ENCODE measurements around the gene AHNAK.
A peak's percentile ranks its signal among the peaks of the same experiment; 100 is the strongest.
"Not testable (repeated sequence)": the region's sequence is repeated elsewhere in the genome, so short reads cannot be mapped to it uniquely, and the experiment has no call there.

AHNAK gene

GRCh38 chr11:62501432-62501891 lies 45.1 kb downstream of the AHNAK start:
- ATAC-seq (no peak), DNase-seq (ENCODE audit: low spot score in 2 of 2) (no peak)
- no peak overlapping the region for H3K4me3 Mint-ChIP-seq
- no peaks in the 10 kb centered on the region for H3K9me3 Mint-ChIP-seq
- H3K4me1 Mint-ChIP-seq: peaks cover 8% of the 10 kb centered on the region
- H3K36me3 Mint-ChIP-seq: no peaks in the 10 kb centered on the region
- H3K27ac Mint-ChIP-seq: peak overlapping the region; percentile 63

- ATAC-seq (no peak), DNase-seq (ENCODE audit: low spot score in 2 of 2) (no peak)
- no peak overlapping the region for H3K4me3 Mint-ChIP-seq
- peaks cover 8% of the 10 kb centered on the region for H3K4me1 Mint-ChIP-seq
- H3K27ac Mint-ChIP-seq: peak overlapping the region; percentile 64
- no peaks in the 10 kb centered on the region for H3K9me3 Mint-ChIP-seq
- no peaks in the 10 kb centered on the region for H3K36me3 Mint-ChIP-seq
Measured at GRCh38 chr11:62500650-62501030, 46.0 kb downstream of the AHNAK start.

DNA sequence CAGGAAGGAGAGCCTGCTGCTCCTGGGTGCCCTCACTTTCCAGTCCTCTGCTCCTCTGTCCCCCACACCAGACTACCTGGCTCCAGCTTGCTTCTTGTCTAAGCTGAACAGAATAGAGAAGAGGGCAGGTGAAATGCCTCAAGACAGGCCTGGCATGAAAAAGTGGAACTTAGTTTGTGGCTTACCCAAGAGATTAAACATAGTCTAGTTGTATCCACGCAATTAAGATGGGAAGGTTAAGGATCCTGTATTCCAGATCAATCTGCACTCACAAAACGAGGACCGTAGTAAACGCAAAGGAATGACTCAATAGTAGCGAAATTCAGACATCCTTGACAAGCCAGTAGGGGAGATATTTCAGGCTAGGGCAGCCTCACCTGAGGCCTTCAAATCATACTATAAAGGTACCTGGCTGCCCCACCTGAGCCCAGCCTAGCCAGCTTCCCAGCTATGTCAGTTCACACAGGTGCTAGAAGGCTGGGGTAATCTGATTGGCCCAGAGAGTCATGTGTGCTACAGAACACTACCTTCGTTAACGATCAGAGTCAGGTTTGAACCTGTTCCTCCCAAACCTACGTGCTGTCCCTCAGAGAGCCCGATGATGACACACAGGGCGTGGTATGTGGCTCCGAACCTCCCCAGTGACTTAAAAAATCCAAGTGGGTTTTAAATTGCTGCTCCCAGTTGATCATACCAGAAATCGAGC lies 46.5 kb downstream of the AHNAK start:
- no peak for ATAC-seq
- DNase-seq (ENCODE audit: low spot score in 2 of 2): no peak
- peak overlapping the region; percentile 64 for H3K27ac Mint-ChIP-seq
- H3K4me1 Mint-ChIP-seq: peaks cover 8% of the 10 kb centered on the region
- no peaks in the 10 kb centered on the region for H3K36me3 Mint-ChIP-seq
- no peak overlapping the region for H3K4me3 Mint-ChIP-seq
- no peaks in the 10 kb centered on the region for H3K9me3 Mint-ChIP-seq

- DNase-seq (ENCODE audit: low spot score in 2 of 2); H3K36me3 Mint-ChIP-seq; H3K9me3 Mint-ChIP-seq; ATAC-seq; H3K4me3 Mint-ChIP-seq; H3K4me1 Mint-ChIP-seq: not testable (repeated sequence)
- H3K27ac Mint-ChIP-seq: peak overlapping the region; percentile 13
Measured at GRCh38 chr11:62499311-62499943, 47.2 kb downstream of the AHNAK start.

DNA sequence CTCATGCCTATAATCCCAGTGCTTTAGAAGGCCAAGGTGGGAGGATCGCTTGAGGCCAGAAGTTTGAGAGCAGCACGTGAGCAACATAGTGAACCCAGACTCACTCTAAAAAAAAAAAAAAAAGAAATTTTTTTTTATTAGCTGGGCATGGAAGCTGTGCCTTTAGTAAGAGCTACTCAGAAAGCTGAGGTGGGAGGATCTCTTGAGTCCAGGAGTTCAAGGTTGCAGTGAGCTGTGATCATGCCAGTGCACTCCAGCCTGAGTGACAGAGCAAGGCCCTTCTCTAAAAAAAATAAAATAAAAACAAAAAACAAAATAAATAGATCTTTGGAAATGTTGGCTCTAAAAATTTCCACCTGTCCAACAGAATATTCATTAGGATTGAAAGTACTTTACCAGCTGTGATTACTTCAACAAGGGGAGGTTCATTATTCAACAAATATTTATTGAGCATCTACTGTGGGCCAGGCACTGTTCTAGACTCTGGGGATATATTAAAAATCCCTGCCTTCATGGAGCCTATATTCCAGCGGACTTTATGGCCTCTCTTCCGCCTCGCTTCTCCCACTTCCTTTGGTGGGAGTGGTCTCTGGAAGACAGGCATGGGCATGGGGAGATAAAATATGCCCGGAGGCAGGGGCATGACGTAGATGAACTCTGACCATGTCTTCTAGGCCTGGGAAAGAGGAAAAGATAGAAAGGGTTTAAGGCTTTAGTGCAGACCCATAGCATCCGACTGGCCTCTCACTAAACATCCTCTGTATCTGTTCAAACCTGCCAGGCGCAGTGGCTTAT lies 47.9 kb downstream of the AHNAK start:
- no peaks in the 10 kb centered on the region for H3K9me3 Mint-ChIP-seq

DNA sequence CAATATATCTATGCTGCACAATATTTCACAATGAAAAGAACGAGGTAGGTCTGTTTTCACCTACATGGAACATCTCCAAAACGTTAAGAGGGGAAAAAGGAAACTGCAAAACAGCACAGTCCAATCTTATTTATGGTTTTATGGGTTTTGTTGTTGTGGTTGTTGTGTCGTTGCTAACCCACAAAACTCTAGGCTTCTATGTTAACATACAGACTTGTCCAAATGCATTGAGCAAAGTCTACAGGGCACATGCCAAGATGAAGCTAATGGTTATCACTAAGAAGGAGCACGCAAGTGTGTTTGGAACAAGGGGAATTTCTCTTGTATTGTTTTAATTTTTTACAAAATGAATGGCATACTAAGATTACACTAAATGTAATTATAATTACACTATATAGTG lies 48.6 kb downstream of the AHNAK start:
- Mint-ChIP-seq H3K36me3 (no peaks in the 10 kb centered on the region), H3K4me3 (no peak overlapping the region), H3K9me3 (no peaks in the 10 kb centered on the region), H3K4me1 (peaks cover 8% of the 10 kb centered on the region), H3K27ac (no peak overlapping the region)
- ATAC-seq (no peak), DNase-seq (ENCODE audit: low spot score in 2 of 2) (no peak)

More for the DNA sequence above, 47.9 kb downstream of the AHNAK start:
- Mint-ChIP-seq H3K27ac (no peak overlapping the region), H3K4me1 (peaks cover 8% of the 10 kb centered on the region), H3K4me3 (no peak overlapping the region), H3K36me3 (no peaks in the 10 kb centered on the region)
- ATAC-seq (no peak), DNase-seq (ENCODE audit: low spot score in 2 of 2) (no peak)

GRCh38 chr11:62497132-62497801 lies 49.3 kb downstream of the AHNAK start:
- DNase-seq (ENCODE audit: low spot score in 2 of 2): no peak
- no peaks in the 10 kb centered on the region for H3K36me3 Mint-ChIP-seq
- peak overlapping the region; percentile 21 for H3K27ac Mint-ChIP-seq
- peak; percentile 57 for ATAC-seq
- no peak overlapping the region for H3K4me3 Mint-ChIP-seq
- peaks cover 2% of the 10 kb centered on the region for H3K4me1 Mint-ChIP-seq
- H3K9me3 Mint-ChIP-seq: no peaks in the 10 kb centered on the region

DNA sequence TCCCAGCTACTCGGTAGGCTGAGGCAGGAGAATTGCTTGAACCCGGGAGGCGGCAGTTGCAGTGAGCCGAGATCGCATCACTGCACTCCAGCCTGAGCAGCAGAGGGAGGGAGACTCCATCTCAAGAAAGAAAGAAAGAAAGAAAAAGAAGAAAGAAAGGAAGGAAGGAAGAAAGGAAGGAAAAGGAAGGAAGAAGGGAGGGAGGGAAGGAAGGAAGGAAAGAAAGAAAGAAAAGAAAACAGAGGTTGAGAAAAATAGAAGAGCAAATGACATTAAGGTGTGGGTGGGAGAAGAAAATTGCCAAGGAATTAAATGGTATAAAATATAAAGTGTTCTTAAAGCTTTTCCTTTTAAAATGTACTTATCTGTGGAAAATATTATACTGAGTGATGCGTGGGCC lies 49.9 kb downstream of the AHNAK start:
- no peak overlapping the region for H3K27ac Mint-ChIP-seq

GRCh38 chr11:62494246-62494645 lies 52.4 kb downstream of the AHNAK start:
- no peaks in the 10 kb centered on the region for H3K9me3 Mint-ChIP-seq
- no peak overlapping the region for H3K27ac Mint-ChIP-seq
- H3K4me1 Mint-ChIP-seq: no peaks in the 10 kb centered on the region
- ATAC-seq (no peak), DNase-seq (ENCODE audit: low spot score in 2 of 2) (no peak)
- no peaks in the 10 kb centered on the region for H3K36me3 Mint-ChIP-seq
- no peak overlapping the region for H3K4me3 Mint-ChIP-seq

More for the DNA sequence above, 49.9 kb downstream of the AHNAK start:
- H3K4me3 Mint-ChIP-seq: no peak overlapping the region
- no peak for DNase-seq (ENCODE audit: low spot score in 2 of 2)
- H3K36me3 Mint-ChIP-seq: no peaks in the 10 kb centered on the region
- no peaks in the 10 kb centered on the region for H3K4me1 Mint-ChIP-seq
- ATAC-seq: no peak
- no peaks in the 10 kb centered on the region for H3K9me3 Mint-ChIP-seq

- Mint-ChIP-seq H3K9me3 (no peaks in the 10 kb centered on the region), H3K36me3 (no peaks in the 10 kb centered on the region), H3K27ac (no peak overlapping the region), H3K4me3 (no peak overlapping the region), H3K4me1 (no peaks in the 10 kb centered on the region)
- ATAC-seq (no peak), DNase-seq (ENCODE audit: low spot score in 2 of 2) (no peak)
Measured at GRCh38 chr11:62493801-62494200, 52.8 kb downstream of the AHNAK start.

GRCh38 chr11:62492586-62492985 lies 54.0 kb downstream of the AHNAK start:
- H3K36me3 Mint-ChIP-seq: no peaks in the 10 kb centered on the region
- no peaks in the 10 kb centered on the region for H3K9me3 Mint-ChIP-seq
- DNase-seq (ENCODE audit: low spot score in 2 of 2): no peak
- no peak for ATAC-seq
- no peak overlapping the region for H3K27ac Mint-ChIP-seq
- H3K4me1 Mint-ChIP-seq: no peaks in the 10 kb centered on the region
- H3K4me3 Mint-ChIP-seq: no peak overlapping the region

DNA sequence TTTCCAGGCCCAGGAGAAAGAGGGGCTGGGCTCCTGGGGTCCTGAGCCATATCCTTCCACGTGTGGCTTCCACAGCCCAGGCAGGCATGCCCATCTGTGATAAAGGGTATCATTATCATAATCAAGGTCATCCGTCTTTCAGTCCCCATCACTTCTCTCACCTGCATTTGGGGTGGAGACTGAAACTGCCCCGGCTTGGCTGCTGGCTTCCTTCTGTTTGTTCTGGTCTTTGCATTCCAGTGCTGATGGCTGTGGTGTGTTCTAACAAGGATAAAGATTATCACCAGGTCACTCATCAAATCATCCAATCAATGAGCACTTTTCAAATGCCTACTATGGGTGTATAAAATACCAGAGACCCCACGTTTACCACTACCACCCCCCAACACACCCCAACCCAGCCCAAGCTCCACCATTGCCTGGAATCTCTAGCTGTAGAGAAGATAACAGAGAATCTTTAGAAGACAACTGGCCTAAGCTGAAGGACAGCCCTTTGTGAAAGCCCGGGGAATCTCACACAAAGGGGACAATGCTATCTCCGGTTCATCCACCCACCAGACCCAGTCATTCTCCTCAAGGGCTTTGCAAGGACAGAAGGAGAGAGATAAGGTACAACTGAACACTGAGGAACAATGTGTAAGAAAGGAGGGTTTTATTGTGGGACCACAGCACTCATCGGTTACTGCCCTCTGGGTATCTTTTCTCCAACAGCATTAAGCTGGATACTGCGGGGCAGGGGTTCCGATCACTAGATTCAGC lies 54.9 kb downstream of the AHNAK start:
- no peak overlapping the region for H3K4me3 Mint-ChIP-seq
- DNase-seq (ENCODE audit: low spot score in 2 of 2) (no peak), ATAC-seq (no peak)
- no peaks in the 10 kb centered on the region for H3K4me1 Mint-ChIP-seq
- no peaks in the 10 kb centered on the region for H3K9me3 Mint-ChIP-seq
- no peaks in the 10 kb centered on the region for H3K36me3 Mint-ChIP-seq
- H3K27ac Mint-ChIP-seq: no peak overlapping the region

DNA sequence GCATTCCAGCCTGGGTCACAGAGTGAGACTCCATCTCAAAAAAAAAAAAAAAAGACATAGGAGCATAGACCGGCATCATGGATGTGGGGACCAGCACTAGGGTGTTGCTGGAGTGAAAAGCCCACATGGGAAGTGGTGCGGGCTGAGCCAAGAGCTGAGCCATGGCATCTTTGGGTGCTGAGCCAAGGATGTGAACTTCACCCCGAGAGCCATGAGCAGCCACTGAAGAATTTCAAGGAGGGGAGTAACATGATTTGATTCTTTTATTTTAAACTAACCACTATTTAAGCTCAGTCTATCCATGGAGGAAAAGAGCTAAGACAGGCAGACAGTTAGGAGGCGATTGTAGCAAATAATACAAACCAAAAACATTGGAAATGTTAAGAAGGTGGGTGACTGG lies 57.4 kb downstream of the AHNAK start:
- Mint-ChIP-seq H3K36me3 (no peaks in the 10 kb centered on the region), H3K4me1 (no peaks in the 10 kb centered on the region)
- no peak for ATAC-seq

GRCh38 chr11:62487738-62488551 lies 58.7 kb downstream of the AHNAK start:
- no peak overlapping the region for H3K4me3 Mint-ChIP-seq
- no peaks in the 10 kb centered on the region for H3K9me3 Mint-ChIP-seq
- peak overlapping the region; percentile 55 for H3K27ac Mint-ChIP-seq
- DNase-seq (ENCODE audit: low spot score in 2 of 2): no peak
- no peaks in the 10 kb centered on the region for H3K4me1 Mint-ChIP-seq
- ATAC-seq: no peak
- no peaks in the 10 kb centered on the region for H3K36me3 Mint-ChIP-seq

More for the DNA sequence above, 57.4 kb downstream of the AHNAK start:
- no peak for DNase-seq (ENCODE audit: low spot score in 2 of 2)
- Mint-ChIP-seq H3K4me3 (no peak overlapping the region), H3K9me3 (no peaks in the 10 kb centered on the region), H3K27ac (peak overlapping the region; percentile 32)

Data from stimulated activated effector memory CD8-positive, alpha-beta T cell treated with anti-CD3 and anti-CD28 coated beads, Interleukin-12 subunit alpha, Interleukin-12 subunit beta, amount 100 ng/mL, for 72 hours (primary cell).